PC-9 (cell line): Measurements from ENCODE around the gene CNTNAP2.

Source experiments
- EZH2 ChIP-seq: fragments of 200-600 bp; sonication (generic); IDR thresholded peaks from 2 replicates; pipeline ENCODE4 v1.8.0; 2017; ENCODE audit warnings: antibody characterized with exemption, low read depth
- TF ChIP-seq, protein P1 (sequence below): fragments of 200-600 bp; sonication (generic); conservative IDR thresholded peaks from 2 replicates; pipeline ENCODE4 v1.6.1; 2017; ENCODE audit warnings: mixed run types, antibody characterized with exemption, mild to moderate bottlenecking, moderate library complexity

DNA sequence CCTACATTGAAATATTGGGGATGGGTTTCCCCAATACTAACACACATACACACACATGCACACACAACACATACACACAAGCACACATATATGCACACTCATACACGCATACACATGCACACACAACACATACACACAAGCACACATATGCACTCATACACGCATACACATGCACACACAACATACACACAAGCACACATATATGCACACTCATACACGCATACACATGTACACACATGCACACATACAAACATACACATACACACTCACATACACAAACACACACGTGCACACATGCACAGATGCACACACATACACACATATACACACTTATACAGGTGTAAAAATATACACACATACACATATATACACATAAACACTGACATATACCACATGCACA is 2346.6 kb downstream of the CNTNAP2 start:
- TF ChIP-seq, protein P1, sequence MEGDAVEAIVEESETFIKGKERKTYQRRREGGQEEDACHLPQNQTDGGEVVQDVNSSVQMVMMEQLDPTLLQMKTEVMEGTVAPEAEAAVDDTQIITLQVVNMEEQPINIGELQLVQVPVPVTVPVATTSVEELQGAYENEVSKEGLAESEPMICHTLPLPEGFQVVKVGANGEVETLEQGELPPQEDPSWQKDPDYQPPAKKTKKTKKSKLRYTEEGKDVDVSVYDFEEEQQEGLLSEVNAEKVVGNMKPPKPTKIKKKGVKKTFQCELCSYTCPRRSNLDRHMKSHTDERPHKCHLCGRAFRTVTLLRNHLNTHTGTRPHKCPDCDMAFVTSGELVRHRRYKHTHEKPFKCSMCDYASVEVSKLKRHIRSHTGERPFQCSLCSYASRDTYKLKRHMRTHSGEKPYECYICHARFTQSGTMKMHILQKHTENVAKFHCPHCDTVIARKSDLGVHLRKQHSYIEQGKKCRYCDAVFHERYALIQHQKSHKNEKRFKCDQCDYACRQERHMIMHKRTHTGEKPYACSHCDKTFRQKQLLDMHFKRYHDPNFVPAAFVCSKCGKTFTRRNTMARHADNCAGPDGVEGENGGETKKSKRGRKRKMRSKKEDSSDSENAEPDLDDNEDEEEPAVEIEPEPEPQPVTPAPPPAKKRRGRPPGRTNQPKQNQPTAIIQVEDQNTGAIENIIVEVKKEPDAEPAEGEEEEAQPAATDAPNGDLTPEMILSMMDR: no peak
- no peak for TF ChIP-seq EZH2
